ENCODE data around the gene WDFY4. TPM values are rescaled to one million over a fixed set of nuclear protein-coding genes. Genes with fewer than 3 reads are reported as not detected.

The WDFY4 gene
- total RNA-seq, 4 donors from 2014 or later = 0.60 to 20.6 (median 5.1) TPM

DNA sequence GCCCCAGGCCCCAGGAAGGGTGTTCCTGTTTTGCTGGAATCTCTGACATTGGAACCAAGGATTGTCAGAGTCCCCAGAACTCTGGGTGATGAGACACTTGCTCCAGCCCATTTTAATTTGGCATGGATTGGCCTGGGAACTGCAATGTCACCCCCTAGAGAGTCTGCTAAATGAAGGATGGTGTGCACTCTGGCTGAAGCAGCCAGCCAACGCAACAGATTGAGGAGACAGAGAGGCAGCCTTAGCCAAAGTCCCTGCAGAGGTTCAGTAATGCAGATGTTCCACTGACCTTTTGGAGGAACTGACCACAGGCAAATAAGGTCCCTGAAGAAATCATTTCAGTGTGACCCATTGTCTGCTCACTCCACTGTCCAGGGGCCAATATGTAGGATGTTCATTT, 241.6 kb downstream of the WDFY4 start:
- Histone ChIP-seq H3K4me3 (no peak overlapping the region), H3K27ac (no peak overlapping the region), H3K27me3 (no peaks in the 10 kb centered on the region), H3K4me1 (no peaks in the 10 kb centered on the region), H3K36me3 (no peaks in the 10 kb centered on the region), H3K9me3 (no peaks in the 10 kb centered on the region)
- no peak for DNase-seq
- 69% methylated on average over 1 of the region's 1 CpG; no CpG with 5 or more reads in 1 of the 2 donors for WGBS, 2 donors (ENCODE audit: low coverage in 1 of 2)
- intact Hi-C loops (cut with DNase I; ENCODE audit: low total_unique reads) (no loop called here), in situ Hi-C loops (cut with MboI; ENCODE audit: low pct_ligation_motif_present in 1 of 4, low pct_unique_long_range_greater_than_20kb in 1 of 4, low sequenced_read_pairs in 3 of 4) (no loop called here)
- TF ChIP-seq POLR2A (IDR thresholded peaks at IDR 0.05) (no peak), CTCF (IDR thresholded peaks at IDR 0.05) (no peak), POLR2AphosphoS5 (IDR thresholded peaks at IDR 0.05) (no peak), EP300 (IDR thresholded peaks at IDR 0.05; ENCODE audit: low read depth) (no peak)

GRCh38 chr10:48926764-48927540, 242.3 kb downstream of the WDFY4 start:
- H3K9me3 ChIP-seq = no peaks in the 10 kb centered on the region
- DNase-seq = no peak
- in situ Hi-C loops (cut with MboI; ENCODE audit: low pct_ligation_motif_present in 1 of 4, low pct_unique_long_range_greater_than_20kb in 1 of 4, low sequenced_read_pairs in 3 of 4) = no loop called here
- no peak overlapping the region for H3K4me3 ChIP-seq
- no peaks in the 10 kb centered on the region for H3K27me3 ChIP-seq
- H3K27ac ChIP-seq = no peak overlapping the region
- WGBS, 2 donors (ENCODE audit: low coverage in 1 of 2) = 80 to 89% methylated on average over 1 to 13 of the region's 13 CpGs
- TF ChIP-seq POLR2A (IDR thresholded peaks at IDR 0.05) (no peak), CTCF (IDR thresholded peaks at IDR 0.05) (no peak), POLR2AphosphoS5 (IDR thresholded peaks at IDR 0.05) (no peak), EP300 (IDR thresholded peaks at IDR 0.05; ENCODE audit: low read depth) (no peak)
- H3K4me1 ChIP-seq = no peaks in the 10 kb centered on the region
- intact Hi-C loops (cut with DNase I; ENCODE audit: low total_unique reads) = no loop called here
- H3K36me3 ChIP-seq = no peaks in the 10 kb centered on the region

- Histone ChIP-seq H3K27me3 (no peaks in the 10 kb centered on the region), H3K4me3 (no peak overlapping the region), H3K36me3 (no peaks in the 10 kb centered on the region), H3K27ac (no peak overlapping the region), H3K9me3 (no peaks in the 10 kb centered on the region), H3K4me1 (no peaks in the 10 kb centered on the region)
- in situ Hi-C loops (cut with MboI; ENCODE audit: low pct_ligation_motif_present in 1 of 4, low pct_unique_long_range_greater_than_20kb in 1 of 4, low sequenced_read_pairs in 3 of 4) = no loop called here
- intact Hi-C loops (cut with DNase I; ENCODE audit: low total_unique reads) = no loop called here
- no peak for DNase-seq
- no peak for TF ChIP-seq POLR2A (IDR thresholded peaks at IDR 0.05)
- TF ChIP-seq EP300 (IDR thresholded peaks at IDR 0.05; ENCODE audit: low read depth) = no peak
- no peak for TF ChIP-seq CTCF (IDR thresholded peaks at IDR 0.05)
- no peak for TF ChIP-seq POLR2AphosphoS5 (IDR thresholded peaks at IDR 0.05)
- WGBS, 2 donors (ENCODE audit: low coverage in 1 of 2) = 66 to 73% methylated on average over 4 to 5 of the region's 5 CpGs
Measured at GRCh38 chr10:48929413-48929990, 244.8 kb downstream of the WDFY4 start.

GRCh38 chr10:48931188-48931587, 246.5 kb downstream of the WDFY4 start:
- no peaks in the 10 kb centered on the region for H3K9me3 ChIP-seq
- in situ Hi-C loops (cut with MboI; ENCODE audit: low pct_ligation_motif_present in 1 of 4, low pct_unique_long_range_greater_than_20kb in 1 of 4, low sequenced_read_pairs in 3 of 4) = no loop called here
- no peaks in the 10 kb centered on the region for H3K4me1 ChIP-seq
- no peak overlapping the region for H3K27ac ChIP-seq
- TF ChIP-seq POLR2A (IDR thresholded peaks at IDR 0.05) (no peak), CTCF (IDR thresholded peaks at IDR 0.05) (no peak), EP300 (IDR thresholded peaks at IDR 0.05; ENCODE audit: low read depth) (no peak), POLR2AphosphoS5 (IDR thresholded peaks at IDR 0.05) (no peak)
- intact Hi-C loops (cut with DNase I; ENCODE audit: low total_unique reads) = no loop called here
- H3K36me3 ChIP-seq = no peaks in the 10 kb centered on the region
- WGBS, 2 donors (ENCODE audit: low coverage in 1 of 2) = 44 to 63% methylated on average over 3 to 4 of the region's 4 CpGs
- H3K4me3 ChIP-seq = no peak overlapping the region
- no peak for DNase-seq
- H3K27me3 ChIP-seq = no peaks in the 10 kb centered on the region
